HG02642 (cell line): Measurements from ENCODE around the gene SERPINA10.
"Not testable (repeated sequence)": the region's sequence is repeated elsewhere in the genome, so short reads cannot be mapped to it uniquely, and the experiment has no call there.

Experiments used
- ATAC-seq: cut with Tn5 transposase; IDR thresholded peaks from one replicate; pipeline ENCODE4 v1.9.1; 2021; ENCODE audit warnings: mild to moderate bottlenecking; ENCODE audit not compliant: unreplicated experiment, poor library complexity

The SERPINA10 gene

DNA sequence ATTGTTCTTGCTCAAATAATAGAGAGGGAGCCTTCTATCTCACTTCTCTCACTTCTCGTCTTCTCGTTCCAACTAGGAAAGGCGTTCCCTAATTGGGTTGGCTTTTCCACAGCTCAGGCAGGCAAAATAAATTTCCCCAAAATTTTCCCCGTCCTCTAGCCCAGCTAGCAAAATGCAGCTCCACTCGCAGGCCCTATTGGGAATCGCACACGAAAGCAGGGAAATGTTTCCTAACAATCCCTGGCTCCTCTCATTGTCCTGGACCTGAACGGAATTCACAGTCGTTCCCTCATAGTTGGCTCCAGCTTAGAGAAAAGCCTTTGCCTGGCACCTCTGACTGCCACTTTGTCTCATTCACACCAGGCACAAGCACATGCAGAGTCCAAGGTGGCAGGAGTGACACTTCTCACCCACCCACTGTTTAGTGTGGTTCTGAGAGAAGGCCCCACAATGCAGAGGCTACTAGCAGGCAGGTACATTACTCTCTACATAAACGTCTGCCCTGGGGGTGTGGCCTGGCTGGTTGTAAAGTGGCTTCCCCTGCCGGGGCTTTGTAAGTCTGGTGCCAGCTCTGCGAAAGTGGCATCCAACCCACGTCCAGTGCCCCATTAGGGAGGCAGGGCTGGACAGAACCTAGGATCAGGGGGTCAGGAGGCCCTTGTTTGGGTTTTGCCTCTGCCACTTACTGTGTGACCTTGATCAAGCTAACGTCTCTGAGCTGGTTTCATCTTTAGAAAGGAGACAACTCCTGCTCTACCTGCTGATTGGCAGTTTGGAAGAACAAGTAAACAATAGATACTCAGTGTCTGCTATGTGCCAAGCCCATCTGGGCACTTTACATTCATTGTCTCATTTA is 4.2 kb downstream of the SERPINA10 start:
- no peak for ATAC-seq

DNA sequence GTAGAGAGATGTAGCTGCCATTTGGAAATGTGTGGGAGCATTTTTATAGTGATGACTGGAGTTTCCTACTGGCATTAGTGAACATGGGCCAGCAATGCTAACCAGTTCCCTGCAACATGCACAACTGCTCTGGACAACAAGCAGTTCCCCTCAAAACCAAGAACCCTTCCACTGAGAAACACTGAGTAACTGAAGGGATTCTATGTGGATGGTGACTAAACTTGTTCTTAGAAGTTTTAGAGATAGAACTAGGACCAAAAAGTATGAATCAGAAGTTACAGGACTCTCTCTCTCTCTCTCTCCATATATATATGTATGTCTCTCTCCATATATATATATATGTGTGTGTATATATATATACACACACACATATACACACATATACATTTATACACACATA is 7.9 kb downstream of the SERPINA10 start:
- no peak for ATAC-seq

DNA sequence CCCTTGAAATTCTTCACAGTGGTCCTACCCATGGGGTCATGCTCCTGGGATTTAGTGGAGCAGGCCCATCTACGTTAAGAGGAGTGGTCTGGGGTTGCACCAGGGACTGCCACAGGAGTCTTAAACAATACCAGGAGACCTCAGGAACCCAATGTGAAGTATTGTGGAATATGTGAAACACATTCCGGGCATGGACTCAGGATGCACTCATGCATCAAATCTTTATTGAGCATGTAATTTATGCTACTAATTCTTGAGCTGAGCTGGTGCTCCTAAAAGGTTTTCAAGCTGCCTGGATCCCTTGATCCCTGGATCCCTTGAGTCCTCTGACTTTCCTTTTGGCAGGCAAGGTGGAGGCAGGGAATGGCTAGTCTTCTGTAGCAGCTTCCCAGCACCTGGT is 8.8 kb downstream of the SERPINA10 start:
- ATAC-seq: no peak

DNA sequence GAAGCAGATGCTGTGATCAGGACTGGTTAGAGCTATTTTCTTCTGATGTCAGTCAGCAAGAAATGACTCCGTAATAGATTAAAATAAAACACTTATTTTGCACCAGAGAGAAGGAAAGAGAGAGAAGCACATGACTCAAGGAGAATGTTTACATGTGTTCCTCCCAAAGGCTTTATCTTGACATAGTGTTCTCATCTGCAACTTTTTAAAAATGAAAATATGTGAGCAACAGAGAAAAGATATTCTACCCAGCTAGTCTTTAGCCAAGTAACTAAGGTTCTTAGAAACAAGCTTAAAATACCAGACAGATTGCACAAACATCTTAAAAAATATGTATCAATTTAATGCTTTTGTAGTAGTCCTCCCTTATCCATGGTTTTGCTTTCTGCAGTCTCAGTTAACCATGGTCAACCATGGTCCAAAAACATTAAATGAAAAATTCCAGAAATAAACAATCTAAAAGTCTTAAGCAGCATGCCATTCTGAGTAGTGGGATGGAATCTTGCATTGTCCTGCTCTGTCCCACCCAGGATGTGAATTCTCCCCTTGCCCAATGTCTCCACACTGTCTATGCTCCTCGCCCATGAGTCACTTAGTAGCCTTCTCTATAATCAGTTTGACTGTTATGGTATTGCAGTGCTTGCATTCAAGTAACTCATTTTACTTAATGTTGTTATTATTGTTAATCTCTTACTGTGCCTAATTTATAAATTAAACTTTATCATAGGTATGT is 9.9 kb downstream of the SERPINA10 start:
- ATAC-seq: no peak

DNA sequence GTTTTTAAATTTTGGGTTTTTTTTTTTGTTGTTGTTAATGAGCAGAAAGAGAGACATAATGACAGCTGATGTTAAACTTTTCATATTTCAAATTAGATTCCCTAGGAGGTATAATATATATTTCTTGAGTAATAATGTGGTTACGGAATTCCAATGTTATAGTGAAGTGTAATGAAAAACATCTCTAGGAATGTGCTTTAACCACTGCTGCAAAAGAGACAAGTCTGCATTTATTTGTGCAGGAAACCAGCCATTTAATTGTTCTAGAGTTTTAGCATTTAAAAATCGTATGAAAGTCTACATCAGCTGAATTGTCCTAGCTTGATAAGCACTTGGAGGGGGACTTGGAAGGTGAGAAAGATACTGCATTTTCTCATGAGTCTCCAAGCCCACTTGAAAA is 14.3 kb downstream of the SERPINA10 start:
- ATAC-seq: no peak

DNA sequence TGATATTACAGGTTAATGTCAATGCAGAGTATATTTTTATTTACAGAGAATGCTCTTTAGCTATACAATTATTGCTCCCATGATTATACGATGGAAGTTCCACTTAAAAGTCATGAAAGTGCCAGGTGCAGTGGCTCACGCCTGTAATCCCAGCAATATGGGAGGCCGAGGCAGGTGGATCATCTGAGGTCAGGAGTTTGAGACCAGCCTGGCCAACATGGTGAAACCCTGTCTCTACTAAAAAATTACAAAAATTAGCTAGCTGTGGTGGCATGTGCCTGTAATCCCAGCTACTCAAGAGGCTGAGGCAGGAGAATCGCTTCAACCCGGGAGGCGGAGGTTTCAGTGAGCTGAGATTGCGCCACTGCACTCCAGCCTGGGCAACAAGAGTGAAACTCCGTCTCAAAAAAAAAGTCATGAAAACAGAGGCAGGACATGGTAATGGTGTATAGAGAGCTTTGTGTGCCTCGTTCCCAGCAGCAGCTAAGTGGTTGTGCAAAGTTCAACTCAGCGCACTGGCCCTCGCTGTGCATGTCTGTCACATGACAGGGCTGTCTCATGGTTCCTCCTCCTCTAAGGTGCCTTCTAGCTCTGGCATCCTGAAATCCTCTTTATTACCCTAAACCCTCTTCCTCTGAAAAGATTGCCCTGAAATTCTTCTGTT is 16.0 kb downstream of the SERPINA10 start:
- not testable (repeated sequence) for ATAC-seq

DNA sequence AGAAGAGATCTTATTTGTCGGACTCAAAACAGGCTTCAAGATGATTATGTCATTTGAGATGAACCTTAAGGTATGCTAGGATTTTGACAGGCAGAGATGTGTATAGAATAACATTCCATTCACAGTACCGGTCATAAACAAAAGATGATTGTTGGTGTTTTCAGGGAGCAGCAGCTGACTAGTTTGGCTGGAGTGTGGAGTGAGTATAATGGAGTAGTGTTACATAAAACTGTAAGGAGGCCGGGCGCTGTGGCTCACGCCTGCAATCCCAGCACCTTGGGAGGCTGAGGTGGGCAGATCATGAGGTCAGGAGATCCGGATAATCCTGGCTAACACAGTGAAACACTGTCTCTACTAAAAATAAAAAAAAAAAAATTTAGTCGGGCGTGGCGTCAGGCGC is 23.9 kb downstream of the SERPINA10 start:
- no peak for ATAC-seq

DNA sequence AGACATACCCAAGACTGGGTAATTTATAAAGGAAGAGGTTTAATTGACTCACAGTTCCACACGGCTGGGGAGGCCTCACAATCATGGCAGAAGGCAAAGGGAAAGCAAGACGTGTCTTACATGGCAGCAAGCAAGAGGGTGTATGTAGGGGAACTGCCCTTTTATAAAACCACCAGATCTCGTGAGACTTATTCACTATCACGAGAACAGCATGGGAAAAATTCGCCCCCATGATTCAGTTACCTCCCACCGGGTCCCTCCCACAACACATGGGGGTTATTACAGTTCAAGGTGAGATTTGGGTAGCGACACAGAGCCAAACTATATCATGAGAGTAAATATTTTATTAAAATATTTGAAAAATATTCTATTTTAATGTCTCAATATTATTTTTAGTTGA is 24.5 kb downstream of the SERPINA10 start:
- ATAC-seq: not testable (repeated sequence)

DNA sequence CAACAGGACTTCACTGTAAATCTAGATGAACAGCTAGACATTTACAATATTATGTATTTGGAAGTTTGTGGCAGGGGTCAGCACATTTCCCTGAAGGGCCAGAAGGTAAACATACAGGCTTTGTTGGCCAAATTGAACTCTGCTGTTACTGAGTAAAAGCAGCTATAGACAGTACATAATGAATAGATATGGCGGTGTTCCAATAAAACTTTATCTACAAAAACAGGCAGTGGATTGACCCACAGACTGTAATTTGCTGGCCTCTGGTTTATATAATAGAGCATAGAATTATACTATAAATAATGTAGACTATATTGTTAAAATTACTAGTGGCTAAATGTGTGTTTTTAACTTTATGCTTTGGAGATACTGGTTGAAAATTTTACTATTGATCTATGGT is 25.7 kb downstream of the SERPINA10 start:
- no peak for ATAC-seq

DNA sequence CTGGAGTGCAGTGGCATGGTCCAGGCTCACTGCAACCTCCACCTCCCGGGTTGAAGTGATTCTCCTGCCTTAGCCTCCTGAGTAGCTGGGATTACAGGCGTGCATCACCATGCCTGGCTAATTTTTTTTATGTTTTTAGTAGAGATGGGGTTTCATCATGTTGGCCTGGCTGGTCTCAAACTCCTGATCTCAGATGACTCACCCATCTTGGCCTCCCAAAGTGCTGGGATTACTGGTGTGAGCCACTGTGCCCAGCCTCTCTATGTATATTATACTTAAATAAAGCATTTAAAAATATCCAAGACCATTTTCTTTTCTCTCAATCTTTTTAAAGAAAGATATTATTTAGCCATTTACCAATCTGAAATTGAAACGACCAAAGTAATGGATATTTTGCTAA is 28.9 kb downstream of the SERPINA10 start:
- not testable (repeated sequence) for ATAC-seq

DNA sequence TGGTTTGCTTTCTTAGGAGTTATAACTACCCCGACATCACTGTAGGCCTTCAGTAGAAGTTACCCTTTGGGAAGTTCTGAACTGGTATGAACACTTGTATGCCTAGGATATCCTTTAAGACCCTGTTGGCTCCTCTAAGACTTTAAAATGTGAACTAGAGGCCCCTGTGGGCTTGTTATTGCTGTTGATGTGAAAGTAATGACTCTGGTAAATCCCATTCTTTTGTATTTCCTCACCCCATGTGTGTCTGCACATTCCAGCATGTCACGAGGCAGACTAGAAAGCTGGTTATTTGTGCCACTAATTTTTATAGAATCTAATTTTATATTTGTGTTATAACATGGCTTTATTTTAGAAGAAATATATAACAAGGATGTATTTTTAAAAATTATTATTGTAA is 48.9 kb downstream of the SERPINA10 start:
- ATAC-seq: no peak

DNA sequence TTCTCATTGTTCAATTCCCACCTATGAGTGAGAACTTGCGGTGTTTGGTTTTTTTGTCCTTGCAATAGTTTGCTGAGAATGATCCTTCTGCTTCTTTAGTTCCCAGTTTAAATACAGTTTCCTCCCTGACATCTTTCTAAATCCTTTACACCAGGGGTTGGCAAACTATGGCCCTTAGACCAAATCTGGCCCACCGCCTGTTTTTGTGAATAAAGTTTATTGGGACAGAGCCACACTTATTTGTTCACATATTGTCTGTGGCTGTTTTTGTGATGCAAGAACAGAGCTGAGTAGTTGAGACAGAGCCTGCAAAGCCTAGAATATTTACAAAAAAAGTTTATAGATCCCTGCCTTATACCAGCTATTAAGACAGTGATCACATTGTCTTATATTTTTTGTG is 53.7 kb downstream of the SERPINA10 start:
- no peak for ATAC-seq

DNA sequence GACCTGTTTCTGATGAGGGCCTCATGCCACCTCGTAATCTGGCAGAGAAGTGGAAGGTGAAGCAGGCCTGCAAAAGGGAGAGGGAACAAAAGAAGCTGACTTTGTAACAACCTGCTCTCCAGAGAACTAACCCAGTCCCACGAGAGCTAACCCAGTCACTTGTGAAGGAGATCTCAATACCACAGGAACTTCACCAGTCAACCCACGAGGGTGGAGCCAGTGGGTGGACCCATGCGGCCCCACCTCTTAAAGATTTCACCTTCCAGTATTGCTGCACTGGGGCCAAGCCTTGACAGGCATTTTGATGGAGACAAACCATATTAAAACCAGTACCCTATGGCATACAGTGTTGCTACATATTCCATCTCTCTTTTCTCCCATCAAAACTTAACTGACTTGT is 55.1 kb downstream of the SERPINA10 start:
- ATAC-seq: no peak

DNA sequence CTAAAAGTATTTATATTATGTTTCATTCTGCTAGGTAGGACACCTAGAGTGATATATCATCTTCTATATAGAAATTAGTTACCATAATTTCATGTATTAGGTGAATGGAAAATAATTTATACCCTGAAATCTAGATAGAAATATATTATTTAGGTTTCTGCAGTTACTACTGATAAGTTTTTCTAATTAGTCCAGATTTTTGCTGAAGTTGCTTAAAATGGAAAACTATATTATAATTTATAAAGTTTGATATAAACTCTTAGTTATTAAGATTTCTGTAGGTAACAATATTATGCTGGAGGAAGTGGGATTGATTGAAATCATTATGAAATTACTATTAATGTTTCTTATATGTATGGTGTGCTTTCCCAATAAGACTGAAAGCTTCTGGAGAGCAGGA is 56.0 kb downstream of the SERPINA10 start:
- ATAC-seq: no peak
